Inflammatory macrophage (primary cell): ENCODE data around the gene EPHA6.
"Not testable (repeated sequence)": the region's sequence is repeated elsewhere in the genome, so short reads cannot be mapped to it uniquely, and the experiment has no call there.

Experiments used
- DNase-seq, 2 donors: peaks; one replicate each; pipeline ENCODE4 v3.0.0-alpha.2; 2020 to 2022

EPHA6 gene

GRCh38 chr3:97189835-97190234 lies 375.4 kb downstream of the EPHA6 start:
- DNase-seq: no peak

DNA sequence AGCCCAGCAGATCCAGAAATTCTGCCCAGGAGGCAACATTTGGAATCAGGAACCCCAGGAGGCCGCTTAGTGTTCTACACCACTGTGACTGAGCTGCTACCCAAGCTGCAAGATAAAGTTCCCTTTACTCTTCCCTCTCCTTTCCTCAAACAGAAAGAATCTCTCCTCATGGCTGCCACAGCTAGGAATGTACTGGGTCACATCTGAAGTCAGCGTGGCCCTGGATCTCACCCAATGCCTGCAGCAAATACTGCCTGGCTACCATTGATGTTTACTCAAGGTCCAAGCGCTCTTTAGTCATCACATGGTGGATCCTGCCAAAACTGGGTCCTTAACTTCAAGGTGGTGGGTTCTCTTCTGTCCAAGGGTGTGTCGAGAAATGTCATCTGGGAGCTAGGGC lies 382.7 kb downstream of the EPHA6 start:
- DNase-seq: no peak

- DNase-seq: no peak
Measured at GRCh38 chr3:97197830-97198229, 383.4 kb downstream of the EPHA6 start.

DNA sequence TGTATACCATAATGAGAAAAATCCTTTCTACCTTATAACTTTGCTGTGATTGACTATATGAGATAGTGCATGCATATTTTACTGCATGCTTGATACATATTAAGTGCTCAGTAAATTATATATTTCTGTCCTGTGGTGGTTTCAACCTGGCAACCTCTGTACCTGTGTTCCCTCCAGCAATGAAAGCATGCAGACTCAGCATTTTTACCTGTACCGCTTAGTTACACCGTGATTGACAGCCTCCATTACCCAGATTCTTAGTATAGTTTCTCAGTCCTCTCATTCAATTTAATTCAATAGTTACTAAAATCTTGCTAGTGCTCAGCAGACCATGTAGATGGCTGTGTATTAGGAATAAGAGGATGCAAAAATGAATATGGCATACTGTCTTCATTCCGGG lies 386.0 kb downstream of the EPHA6 start:
- DNase-seq: no peak

DNA sequence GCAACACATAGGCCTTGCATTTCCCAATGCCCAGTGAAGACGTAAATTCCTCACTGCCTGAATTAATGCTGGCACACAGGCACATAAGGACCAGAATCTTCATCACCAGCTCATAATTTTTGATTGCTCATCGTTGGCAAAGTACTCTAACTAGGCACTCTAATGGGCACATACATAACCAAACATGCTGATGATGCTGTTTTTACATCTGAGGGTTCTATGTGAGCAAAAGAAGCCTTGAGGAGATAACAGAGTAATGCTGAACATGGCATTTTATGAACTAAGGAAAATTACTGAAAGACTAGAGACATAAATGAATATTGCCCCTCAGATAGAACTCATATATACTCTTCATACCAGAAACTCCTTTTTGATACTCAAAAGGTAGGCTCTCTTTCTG lies 387.4 kb downstream of the EPHA6 start:
- no peak for DNase-seq

DNA sequence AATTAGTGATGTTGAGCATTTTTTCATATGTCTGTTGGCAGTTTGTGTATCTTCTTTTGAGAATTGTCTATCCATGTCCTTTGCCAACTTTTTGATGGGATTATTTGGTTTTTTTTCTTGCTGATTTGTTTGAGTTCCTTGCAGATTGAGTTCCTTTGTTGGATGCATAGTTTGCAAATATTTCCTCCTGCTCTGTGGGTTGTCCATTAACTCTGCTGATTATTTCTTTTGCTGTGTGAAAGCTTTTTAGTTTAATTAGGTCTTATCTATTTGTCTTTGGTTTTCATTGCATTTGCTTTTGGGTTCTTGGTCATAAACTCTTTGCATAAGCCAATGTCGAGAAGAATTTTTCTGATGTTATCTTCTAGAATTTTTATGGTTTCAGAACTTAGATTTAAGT lies 414.6 kb downstream of the EPHA6 start:
- no peak for DNase-seq

DNA sequence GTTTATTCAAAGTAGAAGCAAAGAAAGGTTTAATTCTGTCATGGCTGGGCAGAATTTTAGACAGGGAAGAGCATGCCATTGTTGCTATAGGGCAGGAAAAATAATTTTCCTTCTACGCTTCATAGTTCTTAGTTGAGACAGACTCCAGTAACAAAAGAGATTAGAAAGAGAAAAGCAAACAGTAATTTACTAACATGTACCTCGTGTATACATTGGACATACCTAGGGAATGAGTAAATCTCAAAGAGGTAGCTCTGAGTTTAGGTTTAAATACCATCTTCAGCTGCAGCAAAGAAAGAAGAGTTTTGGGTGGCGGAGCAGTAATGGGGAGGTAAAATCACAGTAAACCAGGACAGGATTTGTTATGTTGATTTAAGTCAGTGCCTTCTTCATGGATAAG lies 416.1 kb downstream of the EPHA6 start:
- DNase-seq: no peak

- no peak for DNase-seq
Measured at GRCh38 chr3:97232393-97233034, 418.1 kb downstream of the EPHA6 start.

- no peak for DNase-seq
Measured at GRCh38 chr3:97235179-97235578, 420.8 kb downstream of the EPHA6 start.

DNA sequence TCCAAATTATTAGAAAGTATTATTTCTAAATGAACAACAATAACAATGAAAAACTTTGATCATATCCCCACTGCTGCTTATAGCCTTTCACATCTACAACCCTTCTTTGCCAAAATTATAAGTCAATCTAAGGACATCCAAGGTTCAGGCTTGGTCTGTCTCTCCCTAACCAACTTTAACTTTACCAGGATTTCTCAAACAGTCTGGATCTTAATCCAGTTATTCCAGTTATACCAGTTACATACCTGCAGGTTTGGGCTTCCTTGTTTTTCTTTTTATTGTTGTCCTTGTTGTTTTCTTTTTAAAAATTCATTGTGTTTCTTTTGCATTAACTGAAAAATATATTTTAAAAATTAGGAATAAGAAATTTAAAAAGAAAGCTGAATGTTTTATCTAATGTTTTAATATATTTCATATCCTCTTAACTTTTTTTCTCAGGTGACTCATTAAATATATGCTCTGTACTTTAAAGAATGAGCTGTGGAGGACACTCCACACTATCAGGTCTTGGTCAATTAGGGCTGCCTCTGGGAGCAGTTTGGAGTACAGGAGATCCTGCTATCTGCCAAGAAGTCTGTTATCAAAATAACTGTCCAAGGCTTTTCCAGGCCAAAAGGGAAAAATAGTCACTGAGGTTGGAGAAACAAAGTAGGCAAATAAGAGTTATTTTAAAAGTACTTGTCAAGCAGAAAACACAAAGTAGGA lies 421.4 kb downstream of the EPHA6 start:
- DNase-seq: no peak

DNA sequence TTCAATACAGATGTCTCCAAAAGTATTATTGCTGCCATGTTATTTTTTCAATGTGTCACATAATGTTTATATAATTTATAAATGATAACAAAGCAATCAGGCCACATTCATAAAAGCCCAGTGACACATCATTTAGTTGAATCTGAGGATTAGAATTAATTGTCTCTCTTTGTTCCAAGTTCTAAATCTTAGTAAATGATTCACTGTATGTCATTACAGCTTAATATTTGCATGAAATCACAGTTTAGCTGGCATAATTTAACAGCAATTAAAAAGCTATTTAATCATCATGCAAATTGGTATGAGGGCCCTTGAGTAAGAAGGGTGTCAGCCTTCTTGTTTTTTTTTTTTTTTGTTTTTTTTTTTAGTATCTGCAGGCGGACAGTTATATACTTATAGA lies 427.0 kb downstream of the EPHA6 start:
- no peak for DNase-seq

- no peak for DNase-seq
Measured at GRCh38 chr3:97245201-97245910, 431.0 kb downstream of the EPHA6 start.

GRCh38 chr3:97256060-97256459 lies 441.7 kb downstream of the EPHA6 start:
- DNase-seq: no peak

- DNase-seq: no peak
Measured at GRCh38 chr3:97257942-97258697, 443.7 kb downstream of the EPHA6 start.

- no peak for DNase-seq
Measured at GRCh38 chr3:97259263-97259662, 444.9 kb downstream of the EPHA6 start.

GRCh38 chr3:97264180-97264579 lies 449.8 kb downstream of the EPHA6 start:
- DNase-seq: no peak

DNA sequence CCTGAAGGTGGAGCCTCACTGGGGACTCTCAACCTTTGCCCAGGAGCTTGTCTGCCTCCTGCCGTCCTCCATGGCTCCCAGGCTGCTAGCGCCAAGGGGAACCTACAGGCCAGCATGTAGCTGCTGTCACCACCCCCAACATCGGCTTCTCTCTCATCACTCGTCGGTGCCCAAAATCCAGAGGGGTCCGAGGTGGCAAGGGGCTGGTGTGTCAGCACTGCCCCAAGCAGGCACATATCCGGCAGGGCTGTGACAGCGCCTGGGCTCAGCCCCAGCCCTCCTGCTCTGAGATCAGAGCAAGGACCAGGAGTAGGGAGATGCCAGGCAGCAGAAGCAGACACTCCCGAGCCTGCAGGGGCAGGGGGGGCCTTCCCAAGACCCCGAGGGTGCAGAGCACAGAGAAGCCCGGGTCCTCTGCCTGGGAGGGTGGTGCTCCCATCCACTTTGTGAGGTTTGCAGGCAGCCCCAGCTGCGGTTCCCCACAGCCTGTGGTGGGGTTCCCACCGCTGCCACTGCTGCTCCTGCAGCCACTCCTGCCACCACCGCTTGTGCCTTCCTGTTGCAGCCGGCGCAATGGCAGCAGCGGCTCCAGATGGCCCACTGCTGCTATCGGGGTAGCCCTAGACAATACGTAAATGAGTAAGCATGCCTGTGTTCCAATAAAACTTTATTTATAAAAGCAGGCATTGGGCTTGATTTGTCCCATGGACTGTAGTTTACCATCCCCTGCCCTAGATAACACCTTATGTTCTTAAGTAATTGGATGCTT lies 451.0 kb downstream of the EPHA6 start:
- no peak for DNase-seq

DNA sequence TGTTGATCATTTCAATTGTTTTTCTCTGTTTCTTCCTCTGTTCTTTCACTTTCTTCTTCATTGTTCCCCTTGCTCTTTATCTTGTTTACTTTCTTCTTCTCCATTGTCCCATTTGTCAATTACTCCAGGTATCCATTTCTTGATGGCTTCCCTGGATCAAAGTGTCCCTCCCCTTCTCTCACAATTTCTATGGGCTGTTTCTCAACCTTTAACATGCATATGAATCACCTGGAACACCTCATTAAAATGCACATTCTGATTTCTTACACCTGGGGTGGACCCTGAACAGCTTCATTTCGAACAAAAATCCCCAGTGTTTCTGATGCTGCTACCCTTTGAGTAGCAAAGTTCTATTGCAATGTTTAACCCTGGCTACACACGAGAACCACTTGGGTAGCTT lies 454.8 kb downstream of the EPHA6 start:
- no peak for DNase-seq

DNA sequence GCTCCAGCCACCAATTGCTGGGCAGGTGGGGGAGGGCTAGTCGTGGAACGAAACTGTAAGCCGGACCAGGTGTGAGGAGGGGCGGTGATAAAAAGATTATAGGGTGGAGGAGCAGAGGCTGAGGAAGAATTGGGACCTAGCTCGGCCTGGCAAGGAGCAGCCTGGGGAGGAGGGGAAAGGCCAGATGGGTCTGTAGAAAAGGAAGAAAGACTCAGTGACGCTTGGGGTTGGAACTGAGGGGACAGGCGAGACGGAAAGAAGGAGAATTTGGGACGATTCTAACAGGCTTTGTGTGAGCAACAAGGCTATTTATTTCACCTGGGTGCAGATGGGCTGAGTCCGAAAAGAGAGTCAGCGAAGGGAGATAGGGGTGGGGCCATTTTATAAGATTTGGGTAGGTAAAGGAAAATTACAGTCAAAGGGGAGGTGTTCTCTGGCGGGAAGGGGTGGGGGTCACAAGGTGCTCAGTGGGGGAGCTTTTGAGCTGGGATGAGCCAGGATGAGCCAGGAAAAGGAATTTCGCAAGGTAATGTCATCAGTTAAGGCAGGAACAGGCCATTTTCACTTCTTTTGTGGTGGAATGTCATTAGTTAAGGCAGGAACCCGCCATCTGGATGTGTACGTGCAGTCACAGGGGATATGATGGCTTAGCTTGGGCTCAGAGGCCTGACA lies 462.6 kb downstream of the EPHA6 start:
- DNase-seq: not testable (repeated sequence)

DNA sequence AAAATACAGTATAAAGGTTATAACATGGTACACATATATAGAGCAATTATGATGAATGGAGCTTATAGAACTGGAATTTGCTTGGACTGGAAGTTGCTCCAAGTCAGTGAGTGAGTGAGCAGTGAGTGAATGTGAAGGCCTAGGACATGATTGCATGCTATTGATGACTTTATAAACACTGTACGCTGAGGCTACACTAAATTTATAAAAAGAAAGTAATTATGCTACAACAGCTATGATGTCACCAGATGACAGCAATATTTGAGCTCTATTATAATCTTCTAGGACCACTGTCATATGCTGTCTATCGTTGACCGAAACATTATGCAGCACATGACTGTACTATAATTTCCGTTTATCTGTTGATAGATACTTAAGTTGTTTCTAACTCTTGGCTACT lies 463.3 kb downstream of the EPHA6 start:
- DNase-seq: no peak

GRCh38 chr3:97278506-97278905 lies 464.1 kb downstream of the EPHA6 start:
- no peak for DNase-seq

DNA sequence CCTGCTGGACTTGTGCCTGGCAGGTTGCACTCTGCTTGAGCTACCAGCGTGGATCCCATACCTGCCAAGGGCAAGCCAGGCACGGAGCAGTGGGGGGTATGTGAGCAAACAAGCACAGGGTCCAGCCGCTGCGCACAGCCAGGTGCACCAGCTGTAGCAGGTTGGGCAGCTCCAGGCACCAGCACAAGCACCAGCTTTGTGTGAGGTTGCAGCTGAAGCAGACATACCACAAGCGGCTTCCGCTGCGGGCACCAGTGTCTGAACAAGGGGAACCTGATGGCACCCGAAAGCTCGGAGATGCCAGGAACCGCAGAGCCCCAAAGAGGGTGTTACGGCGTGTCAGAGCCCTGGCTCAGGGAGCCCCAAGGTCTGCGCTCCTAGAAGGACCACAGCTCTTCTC lies 477.5 kb downstream of the EPHA6 start:
- DNase-seq: no peak
